GM19239 (cell line): ENCODE results near the gene NAA25.
"Not testable (repeated sequence)": the region's sequence is repeated elsewhere in the genome, so short reads cannot be mapped to it uniquely, and the experiment has no call there.

Source experiments
- DNase-seq: peaks from one replicate; pipeline ENCODE4 v3.0.0; 2011; ENCODE audit warnings: low spot score; ENCODE audit not compliant: insufficient read length
- FAIRE-seq: peaks from 2 replicates; lab custom pipeline; 2011; peaks lifted over from hg19 to GRCh38; lab: Jason Lieb, UNC

NAA25 gene

GRCh38 chr12:112117685-112118084, 9.1 kb upstream of the NAA25 start:
- DNase-seq (no peak), FAIRE-seq (no peak)

DNA sequence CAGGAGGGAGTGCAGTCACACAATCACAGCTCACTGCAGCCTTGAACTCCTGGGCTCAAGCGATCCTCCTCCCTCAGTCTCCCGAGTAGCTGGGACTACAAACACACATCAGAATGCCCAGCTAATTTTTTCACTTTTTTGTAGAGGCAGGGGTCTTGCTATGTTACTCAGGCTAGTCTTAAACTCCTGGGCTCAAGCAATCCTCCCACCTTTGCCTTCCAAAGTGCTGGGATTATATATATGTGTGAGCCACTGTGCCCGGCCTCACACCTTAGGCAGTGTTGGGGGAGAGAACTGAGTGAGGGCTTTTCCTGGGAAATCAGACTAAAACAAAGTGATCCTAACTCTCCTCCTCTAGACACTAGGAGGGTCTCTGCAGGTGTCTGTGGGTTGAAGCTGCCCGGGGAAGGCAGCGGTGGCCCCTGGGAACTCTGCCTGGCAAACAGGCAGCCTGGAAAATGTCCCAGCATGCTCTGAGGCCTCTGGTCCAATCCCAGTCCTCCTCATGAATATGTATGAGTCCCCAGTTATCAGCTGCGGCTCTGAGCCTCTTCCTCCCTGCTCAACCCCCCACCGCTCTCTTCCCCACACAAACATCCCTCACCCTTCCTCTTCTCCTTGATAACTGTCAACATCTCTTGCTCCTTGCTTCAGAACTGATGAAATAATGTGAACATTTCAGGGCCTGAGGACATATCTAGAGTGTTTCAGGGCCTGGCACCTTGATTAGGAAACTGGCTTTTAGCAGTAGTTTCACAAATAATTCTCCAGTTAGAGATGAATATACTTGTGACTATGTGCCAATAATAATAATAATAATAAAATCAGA, 7.9 kb upstream of the NAA25 start:
- DNase-seq (no peak), FAIRE-seq (no peak)

GRCh38 chr12:112115259-112116045, 6.9 kb upstream of the NAA25 start:
- DNase-seq: no peak

DNA sequence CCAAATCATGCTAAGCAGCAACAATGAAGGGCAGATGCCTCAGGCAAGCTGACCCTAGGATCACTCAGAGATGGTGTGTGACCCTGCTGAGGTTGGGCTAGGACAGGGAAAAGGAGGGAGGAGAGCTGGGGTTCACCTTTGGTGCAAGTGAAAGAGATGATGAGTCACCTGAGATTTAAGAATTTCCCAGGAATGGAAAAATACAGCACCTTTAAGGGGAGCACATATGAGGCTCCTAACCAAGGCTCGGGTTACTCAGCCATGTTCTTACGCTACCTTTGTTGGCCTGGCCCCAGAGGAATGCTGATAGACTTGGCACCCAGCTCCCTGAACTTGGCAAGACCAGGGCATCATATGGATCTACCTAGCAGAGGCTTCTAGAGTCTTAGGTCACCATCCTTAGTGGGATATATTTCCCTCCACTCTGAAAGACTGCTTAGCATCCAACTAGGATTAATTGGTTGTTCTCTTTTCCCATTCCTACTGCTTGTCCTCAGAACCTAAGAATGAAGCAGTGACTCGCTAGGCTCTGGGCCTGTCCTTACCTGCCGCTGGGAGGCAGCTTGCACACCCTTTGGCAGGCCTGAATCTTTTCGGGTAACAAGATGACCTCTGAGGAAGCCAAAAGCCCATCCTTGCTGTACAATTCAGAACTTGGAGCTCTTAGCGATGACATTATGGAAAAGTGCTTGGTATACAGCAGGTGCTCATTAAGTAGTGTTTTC, 4.0 kb upstream of the NAA25 start:
- DNase-seq: no peak
- no peak for FAIRE-seq

More at GRCh38 chr12:112115259-112116045, 6.9 kb upstream of the NAA25 start:
- FAIRE-seq: no peak

DNA sequence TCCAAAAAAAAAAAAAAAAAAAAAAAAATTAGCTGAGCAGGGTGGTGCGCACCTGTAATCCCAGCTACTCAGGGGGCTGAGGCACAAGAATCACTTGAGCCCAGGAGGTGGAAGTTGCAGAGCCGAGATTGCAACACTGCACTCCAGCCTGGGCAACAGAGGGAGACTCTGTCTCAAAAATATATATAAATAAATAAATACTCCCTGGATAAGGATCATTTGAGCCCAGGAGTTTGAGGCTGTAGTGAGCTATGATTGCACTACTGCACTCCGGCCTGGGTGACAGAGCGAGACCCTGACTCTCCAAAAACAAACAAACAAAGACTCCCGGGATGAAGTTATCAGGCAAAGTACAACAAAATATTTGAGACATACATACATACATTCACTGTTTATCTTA, 3.3 kb upstream of the NAA25 start:
- FAIRE-seq: no peak
- no peak for DNase-seq

- not testable (repeated sequence) for DNase-seq
These were observed 2.4 kb upstream of the NAA25 start for GRCh38 chr12:112110787-112111662.

GRCh38 chr12:112107306-112108201, 1.0 kb downstream of the NAA25 start:
- DNase-seq (peak; percentile 14), FAIRE-seq (peak; percentile 14)

More at GRCh38 chr12:112110787-112111662, 2.4 kb upstream of the NAA25 start:
- not testable (repeated sequence) for FAIRE-seq

- DNase-seq (no peak), FAIRE-seq (no peak)
These were observed 2.7 kb downstream of the NAA25 start for GRCh38 chr12:112105891-112106290.

DNA sequence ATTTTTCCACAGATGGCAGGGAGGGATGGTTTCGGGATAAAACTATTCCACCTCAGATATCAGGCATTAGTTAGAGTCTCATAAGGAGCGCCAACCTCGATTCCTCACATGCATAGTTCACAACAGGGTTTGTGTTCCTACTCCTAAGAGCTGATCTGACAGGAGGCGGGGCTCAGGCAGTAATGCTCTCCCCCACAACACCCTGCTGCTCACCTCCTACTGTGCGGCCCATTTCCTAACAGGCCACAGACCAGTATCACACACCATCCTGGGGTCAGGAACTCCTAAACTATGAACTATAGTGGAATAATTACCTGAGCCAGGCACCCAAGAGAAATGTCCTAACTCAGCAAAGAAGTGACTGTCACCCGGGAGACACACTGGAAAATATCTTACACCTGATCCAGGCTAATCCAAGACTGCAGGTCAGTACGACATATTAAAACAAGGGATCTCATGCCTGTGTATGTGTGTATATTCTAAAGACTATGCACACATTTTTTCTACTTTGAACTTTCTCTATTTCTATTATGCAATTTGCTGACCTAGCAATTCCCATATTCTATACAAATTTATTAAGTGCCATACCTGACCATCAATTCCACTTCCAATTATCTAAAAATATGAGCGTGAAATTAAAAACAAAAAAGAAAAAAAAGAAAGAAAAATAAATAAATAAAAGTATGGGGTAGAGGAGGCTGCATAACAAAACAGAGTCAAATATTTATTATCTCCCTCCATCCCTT, 4.7 kb downstream of the NAA25 start:
- FAIRE-seq (no peak), DNase-seq (no peak)

DNA sequence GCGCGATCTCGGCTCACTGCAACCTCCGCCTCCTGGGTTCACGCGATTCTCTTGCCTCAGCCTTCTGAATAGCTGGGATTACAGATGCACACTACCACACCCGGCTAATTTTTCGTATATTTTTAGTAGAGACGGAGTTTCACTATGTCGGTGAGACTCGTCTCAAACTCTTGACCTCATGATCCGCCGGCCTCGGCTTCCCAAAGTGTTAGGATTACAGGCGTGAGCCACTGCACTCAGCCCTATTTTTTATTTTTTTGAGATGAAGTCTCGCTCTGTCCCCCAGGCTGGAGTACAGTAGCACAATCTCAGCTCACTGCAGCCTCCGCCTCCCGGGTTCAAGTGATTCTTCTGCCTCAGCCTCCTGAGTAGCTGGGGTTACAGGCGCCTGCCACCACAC, 5.8 kb downstream of the NAA25 start:
- FAIRE-seq, DNase-seq: not testable (repeated sequence)

- FAIRE-seq: no peak
- DNase-seq: no peak
These were observed 6.5 kb downstream of the NAA25 start for GRCh38 chr12:112102127-112102526.

- FAIRE-seq, DNase-seq: not testable (repeated sequence)
These were observed 8.1 kb downstream of the NAA25 start for GRCh38 chr12:112100500-112100899.

DNA sequence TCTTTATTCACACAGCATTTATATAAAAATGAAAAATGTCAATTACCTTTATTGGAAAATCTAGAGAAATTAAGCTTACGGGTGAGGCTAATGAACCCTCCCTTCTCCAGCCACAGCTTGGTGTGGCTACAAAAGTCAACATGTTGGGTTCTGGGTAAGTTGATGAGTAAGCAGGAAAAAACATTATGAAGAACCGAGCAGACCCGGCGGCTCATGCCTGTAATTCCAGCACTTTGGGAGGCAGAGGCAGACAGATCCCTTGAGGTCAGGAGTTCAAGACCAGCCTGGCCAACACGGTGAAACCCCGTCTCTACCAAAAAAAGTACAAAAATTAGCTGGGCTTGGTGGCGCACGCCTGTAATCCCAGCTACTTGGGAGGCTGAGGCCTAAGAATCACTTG, 10.9 kb downstream of the NAA25 start:
- FAIRE-seq (no peak), DNase-seq (no peak)

DNA sequence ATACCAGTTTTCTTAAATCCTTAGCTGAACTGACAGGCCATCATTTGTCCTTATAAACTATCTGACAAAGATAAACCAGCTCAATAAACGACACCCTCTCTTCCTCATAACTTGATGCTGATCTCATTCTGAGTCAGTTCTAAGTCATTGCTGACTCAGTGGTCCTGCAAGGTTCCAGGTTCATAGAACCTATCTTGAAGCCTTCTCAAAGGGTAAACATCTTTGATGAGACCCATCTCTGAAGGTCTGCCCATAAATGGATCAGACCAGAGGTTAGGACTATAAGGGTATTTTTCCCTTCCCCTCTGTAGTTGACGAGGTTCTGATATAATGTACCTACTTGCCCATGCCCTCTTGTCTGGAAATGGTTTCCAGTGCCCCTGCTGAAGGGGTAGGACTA, 11.9 kb downstream of the NAA25 start:
- DNase-seq (no peak), FAIRE-seq (no peak)

DNA sequence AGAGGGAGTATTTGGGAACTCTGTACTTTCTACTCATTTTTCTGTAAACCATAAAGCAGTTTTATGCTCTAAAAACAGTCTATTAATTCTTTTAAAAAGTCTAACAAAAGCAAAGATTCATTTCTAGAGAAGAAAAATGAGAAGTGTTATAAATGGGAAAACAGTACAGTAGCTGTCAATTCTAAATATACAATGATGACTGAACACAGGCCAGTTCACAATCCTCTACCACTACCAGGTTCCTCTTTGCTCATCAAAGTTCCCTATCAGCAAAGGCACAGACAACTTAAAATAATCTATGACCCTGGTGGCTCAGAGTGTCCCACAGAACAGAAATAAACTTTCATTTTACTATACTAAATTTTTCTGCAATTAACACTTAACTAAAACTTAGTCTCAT, 12.5 kb downstream of the NAA25 start:
- FAIRE-seq (peak; percentile 26), DNase-seq (no peak)

DNA sequence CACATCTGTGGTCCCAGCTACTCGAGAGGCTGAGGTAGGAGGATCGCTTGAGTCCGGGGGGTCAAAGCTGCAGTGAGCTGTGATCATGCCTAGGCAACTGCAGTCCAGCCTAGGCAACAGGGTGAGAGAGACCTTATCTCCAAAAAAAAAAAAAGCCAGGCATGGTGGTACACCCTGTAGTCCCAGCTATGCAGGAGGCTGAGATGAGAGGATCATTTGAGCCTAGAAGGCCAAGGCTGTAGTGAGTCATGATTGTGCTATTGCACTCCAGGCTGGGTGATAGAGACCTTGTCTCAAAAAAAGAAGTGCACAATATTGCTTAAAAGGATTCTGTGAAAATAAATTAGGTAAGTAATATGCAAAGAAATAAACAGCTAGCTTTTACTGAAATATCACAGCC, 17.0 kb downstream of the NAA25 start:
- FAIRE-seq: no peak

GRCh38 chr12:112087851-112088250, 20.7 kb downstream of the NAA25 start:
- no peak for DNase-seq

More for the DNA sequence above, 17.0 kb downstream of the NAA25 start:
- DNase-seq: no peak

More at GRCh38 chr12:112087851-112088250, 20.7 kb downstream of the NAA25 start:
- no peak for FAIRE-seq
